H1 (cell line): Measurements from ENCODE around the gene OR51V1.

ENCODE experiments used
- CEBPB ChIP-seq: IDR thresholded peaks from 2 replicates; pipeline ENCODE4 v1.6.1; 2012; ENCODE audit warnings: low read depth, low read length
- TF ChIP-seq, protein P1 (sequence below), 3 experiments: IDR thresholded peaks; 1 replicate in 2 of 3; 2 replicates in 1 of 3; pipeline versions ENCODE4 v1.5.1 to v1.6.1; 2011; ENCODE audit warnings: low read length in 3 of 3, mild to moderate bottlenecking in 3 of 3, inconsistent platforms in 2 of 3, low read depth in 1 of 3, moderate library complexity in 1 of 3; ENCODE audit not compliant: insufficient read depth in 1 of 3; ENCODE audit errors: control extremely low read depth in 1 of 3

DNA sequence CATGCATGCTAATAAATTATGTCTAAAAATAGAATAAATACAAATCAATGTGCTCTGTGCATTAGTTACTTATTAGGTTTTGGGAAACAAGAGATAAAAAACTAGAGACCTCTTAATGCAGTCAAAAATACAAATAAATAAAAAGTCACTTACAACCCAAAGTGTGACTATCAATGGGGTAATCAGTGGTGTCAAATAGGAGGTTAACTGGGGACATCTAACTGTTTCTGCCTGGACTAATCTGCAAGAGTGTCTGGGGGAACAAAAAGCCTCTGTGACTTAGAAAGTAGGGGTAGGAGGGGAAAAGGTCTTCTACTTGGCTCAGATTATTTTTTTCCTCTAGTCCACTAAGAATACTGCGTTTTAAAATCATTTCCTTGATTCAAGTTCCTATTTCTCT lies 27.2 kb upstream of the OR51V1 start:
- TF ChIP-seq, protein P1, sequence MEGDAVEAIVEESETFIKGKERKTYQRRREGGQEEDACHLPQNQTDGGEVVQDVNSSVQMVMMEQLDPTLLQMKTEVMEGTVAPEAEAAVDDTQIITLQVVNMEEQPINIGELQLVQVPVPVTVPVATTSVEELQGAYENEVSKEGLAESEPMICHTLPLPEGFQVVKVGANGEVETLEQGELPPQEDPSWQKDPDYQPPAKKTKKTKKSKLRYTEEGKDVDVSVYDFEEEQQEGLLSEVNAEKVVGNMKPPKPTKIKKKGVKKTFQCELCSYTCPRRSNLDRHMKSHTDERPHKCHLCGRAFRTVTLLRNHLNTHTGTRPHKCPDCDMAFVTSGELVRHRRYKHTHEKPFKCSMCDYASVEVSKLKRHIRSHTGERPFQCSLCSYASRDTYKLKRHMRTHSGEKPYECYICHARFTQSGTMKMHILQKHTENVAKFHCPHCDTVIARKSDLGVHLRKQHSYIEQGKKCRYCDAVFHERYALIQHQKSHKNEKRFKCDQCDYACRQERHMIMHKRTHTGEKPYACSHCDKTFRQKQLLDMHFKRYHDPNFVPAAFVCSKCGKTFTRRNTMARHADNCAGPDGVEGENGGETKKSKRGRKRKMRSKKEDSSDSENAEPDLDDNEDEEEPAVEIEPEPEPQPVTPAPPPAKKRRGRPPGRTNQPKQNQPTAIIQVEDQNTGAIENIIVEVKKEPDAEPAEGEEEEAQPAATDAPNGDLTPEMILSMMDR (IDR thresholded peaks at IDR 0.05; ENCODE audit: control extremely low read depth in 1 of 3, insufficient read depth in 1 of 3, low read depth in 1 of 3, low read length in 3 of 3): no peak
- TF ChIP-seq CEBPB: no peak
